Heart left ventricle (tissue), 16 donors: ENCODE measurements around the gene STAB1. TPM values are rescaled to one million over a fixed set of nuclear protein-coding genes. Genes with fewer than 3 reads are reported as not detected.

Source experiments
- ATAC-seq, 4 donors: fragments of 200-7000 bp; cut with Tn5 transposase; one replicate each; pipeline ENCODE4 v1.9.1; 2020 to 2022; ENCODE audit warnings: moderate library complexity in 4 of 4, mild to moderate bottlenecking in 3 of 4, moderate number of reproducible peaks in 1 of 4
- DNase-seq, 5 donors: peaks; one replicate each; pipeline ENCODE4 v3.0.0-alpha.2; 2020
- H3K27ac ChIP-seq, 12 donors: fragments of 200-600 bp; sonication (generic) in 4 of 12; one replicate each; pipeline versions ENCODE4 v1.5.0 to v1.8.0; 2016 to 2022; ENCODE audit warnings: mild to moderate bottlenecking in 2 of 12
- H3K27me3 ChIP-seq, 9 donors: fragments of 200-600 bp; sonication (generic) in 2 of 9; one replicate each; pipeline versions ENCODE4 v1.5.1 to v1.8.0; 2016 to 2022; ENCODE audit warnings: mild to moderate bottlenecking in 3 of 9
- H3K36me3 ChIP-seq, 9 donors: fragments of 200-600 bp; sonication (generic) in 2 of 9; one replicate each; pipeline versions ENCODE4 v1.5.0 to v1.8.0; 2018 to 2022; ENCODE audit warnings: mild to moderate bottlenecking in 2 of 9
- H3K4me1 ChIP-seq, 12 donors: fragments of 200-600 bp; sonication (generic) in 4 of 12; one replicate each; pipeline versions ENCODE4 v1.5.0 to v1.8.0; 2016 to 2022; ENCODE audit warnings: mild to moderate bottlenecking in 3 of 12
- H3K4me3 ChIP-seq, 12 donors: fragments of 200-600 bp; sonication (generic) in 4 of 12; one replicate each; pipeline versions ENCODE4 v1.5.0 to v1.8.0; 2017 to 2022; ENCODE audit warnings: mild to moderate bottlenecking in 9 of 12, moderate library complexity in 4 of 12
- H3K9me3 ChIP-seq, 12 donors: fragments of 200-600 bp; sonication (generic) in 4 of 12; one replicate each; pipeline versions ENCODE4 v1.5.0 to v1.8.0; 2016 to 2022; ENCODE audit warnings: mild to moderate bottlenecking in 1 of 12
- CTCF ChIP-seq, 12 donors: fragments of 200-600 bp; sonication (generic) in 4 of 12; IDR thresholded peaks; one replicate each; pipeline versions ENCODE4 v1.5.0 to v1.8.0; 2018 to 2022; ENCODE audit warnings: antibody characterized with exemption in 12 of 12, mild to moderate bottlenecking in 5 of 12
- POLR2A ChIP-seq, 2 donors: fragments of 450-650 bp; IDR thresholded peaks; one replicate each; pipeline ENCODE4 v1.6.1; 2017; ENCODE audit warnings: antibody characterized with exemption in 2 of 2, mild to moderate bottlenecking in 2 of 2, moderate library complexity in 2 of 2
- WGBS, 4 donors: extraction: QIAGEN DNeasy Blood & Tissue Kit in 2 of 4; methylation state at CpG; one replicate each; pipeline versions ENCODE4 v1.1.5 to v1.1.7; 2013 to 2018; 5-methylcytosine and 5-hydroxymethylcytosine counted together
- intact Hi-C, 10 donors: fragments of 100-400 bp; cut with DNase I; formaldehyde crosslinking; loops; one replicate each; pipeline versions ENCODE4 v1.11.1 to v1.14.2; 2022
- polyA plus RNA-seq, 2 donors: library from polyadenylated mRNA; stranded (reverse); fragments of 200-250 nt; gene quantifications; one replicate each; pipeline ENCODE4 v1.2.3, GENCODE V29; 2013
- total RNA-seq, 9 donors: library from RNA; depleted of rRNA in 2 of 9; stranded (reverse); fragments of >200 nt in 2 of 9; fragmentation: NEBNext Ultra II Directional in 3 of 9; extraction: Animal tissue kit (Norgen Biotek cat#: 25700) in 3 of 9; gene quantifications; one replicate each; pipeline versions ENCODE4 v1.1.0 to v1.2.4, GENCODE V29; 2016 to 2023
- donor health status: ischemic (EF 13 %, LVEDD 7.1; RV severe dilation, severe dysfunction).
- donor health status: healthy with polysubstance abuse.
- donor health status: DM: no; HTN: yes; CAD: no.
- donor health status: DM: no; HTN: no; CAD: no.
- donor health status: ischemic (EF 25% LVEDD 6.9; RV normal size, moderate dysfunction).
- donor health status: ischemic (EF 25% LVEDD 5.7; RV mildly dilated, moderate dysfunction).
- donor health status: healthy.
- donor health status: DM: yes; HTN: yes; CAD: no.
- donor health status: ischemic (EF 35%, LVEDD 5.7; RV mildly dilated, moderate dysfunction).
- donor health status: nonischemic (EF 11% LVEDD 7.7; RV severe dilation, severe dysfunction).
- donor health status: DM: yes; HTN: yes; CAD: no.
- donor health status: PGD.
- donor health status: ischemic (EF 29% LVEDD 5.4; RV normal size, mild dysfunction).
- donor health status: nonischemic (EF 23%, LVEDD 6.1; RV moderate dilation, normal function).

The STAB1 gene
- total and polyA plus RNA-seq, 11 donors, result 34.1 to 351 (median 50.6) TPM

GRCh38 chr3:52509753-52510328 lies 14.7 kb downstream of the STAB1 start:
- Histone ChIP-seq H3K9me3 (no peaks in the 10 kb centered on the region), H3K4me1 (no peaks in the 10 kb centered on the region), H3K4me3 (no peak overlapping the region), H3K36me3 (peaks cover 0 to 99% (median 4%) of the 10 kb centered on the region in 9 donors), H3K27ac (no peak overlapping the region), H3K27me3 (no peaks in the 10 kb centered on the region)
- intact Hi-C loops, result no loop called here
- WGBS, 4 donors, result 75 to 79% (median 78%) methylated on average over 6 to 12 of the region's 12 CpGs
- TF ChIP-seq POLR2A (IDR thresholded peaks at IDR 0.05) (no peak), CTCF (IDR thresholded peaks at IDR 0.05) (no peak)
- ATAC-seq (no peak), DNase-seq (no peak)

- Histone ChIP-seq H3K4me1 (peaks cover 0 to 4% (median 0%) of the 10 kb centered on the region in 12 donors), H3K27me3 (no peaks in the 10 kb centered on the region), H3K36me3 (peaks cover 0 to 98% (median 6%) of the 10 kb centered on the region in 9 donors), H3K27ac (no peak overlapping the region), H3K4me3 (no peak overlapping the region), H3K9me3 (no peaks in the 10 kb centered on the region)
- TF ChIP-seq CTCF (IDR thresholded peaks at IDR 0.05) (no peak), POLR2A (IDR thresholded peaks at IDR 0.05) (no peak)
- WGBS, 4 donors, result 86 to 94% (median 91%) methylated on average over 7 of the region's 7 CpGs
- intact Hi-C loops, result no loop called here
- ATAC-seq, result no peak
- DNase-seq, result no peak
Observed at GRCh38 chr3:52511509-52511908, 16.4 kb downstream of the STAB1 start.

GRCh38 chr3:52512105-52512504 lies 17.0 kb downstream of the STAB1 start:
- ATAC-seq (no peak), DNase-seq (no peak)
- no peak overlapping the region for H3K4me3 ChIP-seq
- peaks cover 0 to 97% (median 5%) of the 10 kb centered on the region in 9 donors for H3K36me3 ChIP-seq
- TF ChIP-seq CTCF (IDR thresholded peaks at IDR 0.05) (no peak), POLR2A (IDR thresholded peaks at IDR 0.05) (no peak)
- intact Hi-C loops, result no loop called here
- H3K9me3 ChIP-seq, result no peaks in the 10 kb centered on the region
- peaks cover 0 to 4% (median 0%) of the 10 kb centered on the region in 12 donors for H3K4me1 ChIP-seq
- 50 to 85% (median 77%) methylated on average over 2 to 8 of the region's 8 CpGs for WGBS, 4 donors
- no peak overlapping the region for H3K27ac ChIP-seq
- H3K27me3 ChIP-seq, result no peaks in the 10 kb centered on the region

- H3K4me3 ChIP-seq, result no peak overlapping the region
- peaks cover 0 to 4% (median 0%) of the 10 kb centered on the region in 12 donors for H3K4me1 ChIP-seq
- ATAC-seq (no peak), DNase-seq (no peak)
- WGBS, 4 donors, result 83 to 87% (median 84%) methylated on average over 16 to 17 of the region's 17 CpGs
- intact Hi-C loops, result no loop called here
- H3K27me3 ChIP-seq, result no peaks in the 10 kb centered on the region
- peaks cover 0 to 96% (median 5%) of the 10 kb centered on the region in 9 donors for H3K36me3 ChIP-seq
- TF ChIP-seq CTCF (IDR thresholded peaks at IDR 0.05), result no peak
- no peak for TF ChIP-seq POLR2A (IDR thresholded peaks at IDR 0.05)
- no peaks in the 10 kb centered on the region for H3K9me3 ChIP-seq
- H3K27ac ChIP-seq, result no peak overlapping the region
Observed at GRCh38 chr3:52512727-52513126, 17.6 kb downstream of the STAB1 start.
